H7 (cell line): Measurements from ENCODE around the gene ELOVL6. TPM values are rescaled to one million over a fixed set of nuclear protein-coding genes. Genes with fewer than 3 reads are reported as not detected.
"Not testable (repeated sequence)": the region's sequence is repeated elsewhere in the genome, so short reads cannot be mapped to it uniquely, and the experiment has no call there.

Experiments used
- DNase-seq: peaks from one replicate; pipeline ENCODE4 v3.0.0; 2012
- H3K27me3 ChIP-seq: 2 replicates; pipeline ENCODE4 v1.6.0; 2011; ENCODE audit warnings: mild to moderate bottlenecking, low read length; ENCODE audit not compliant: control insufficient read depth, insufficient read depth
- H3K36me3 ChIP-seq: replicated peaks from 2 replicates; pipeline ENCODE4 v1.5.1; 2011; ENCODE audit warnings: low read length; ENCODE audit not compliant: control insufficient read depth, insufficient read depth
- H3K4me3 ChIP-seq: 2 replicates; pipeline ENCODE4 v1.5.1; 2011; ENCODE audit warnings: low read depth, mild to moderate bottlenecking, control low read depth, low read length, moderate library complexity; ENCODE audit not compliant: insufficient read depth
- total RNA-seq: library from RNA; depleted of rRNA; stranded (reverse); fragments of >200 nt; shearing (Covaris generic); gene quantifications from 2 replicates; pipeline ENCODE4 v1.2.3, GENCODE V29; 2014

Gene ELOVL6
- total RNA-seq, 1 experiment from 2014 or later = 22.8 TPM

- not testable (repeated sequence) for H3K36me3 ChIP-seq, H3K4me3 ChIP-seq, DNase-seq, H3K27me3 ChIP-seq
Measured at GRCh38 chr4:110076828-110077227, 121.6 kb downstream of the ELOVL6 start.

GRCh38 chr4:110075891-110076290 is 122.5 kb downstream of the ELOVL6 start:
- H3K27me3 ChIP-seq = no peaks in the 10 kb centered on the region
- H3K4me3 ChIP-seq = no peak overlapping the region
- no peak for DNase-seq
- H3K36me3 ChIP-seq = no peaks in the 10 kb centered on the region

GRCh38 chr4:110075083-110075738 is 123.2 kb downstream of the ELOVL6 start:
- Histone ChIP-seq H3K27me3 (no peaks in the 10 kb centered on the region), H3K36me3 (no peaks in the 10 kb centered on the region), H3K4me3 (no peak overlapping the region)
- DNase-seq = no peak

- no peaks in the 10 kb centered on the region for H3K36me3 ChIP-seq
- H3K4me3 ChIP-seq = no peak overlapping the region
- no peaks in the 10 kb centered on the region for H3K27me3 ChIP-seq
- no peak for DNase-seq
Measured at GRCh38 chr4:110074570-110074969, 123.8 kb downstream of the ELOVL6 start.

- no peak for DNase-seq
- H3K4me3 ChIP-seq = no peak overlapping the region
Measured at GRCh38 chr4:110073053-110073845, 125.2 kb downstream of the ELOVL6 start.

GRCh38 chr4:110071466-110071865 is 126.9 kb downstream of the ELOVL6 start:
- Histone ChIP-seq H3K36me3 (no peaks in the 10 kb centered on the region), H3K4me3 (no peak overlapping the region)
- peak; percentile 29 for DNase-seq

More at GRCh38 chr4:110073053-110073845, 125.2 kb downstream of the ELOVL6 start:
- no peaks in the 10 kb centered on the region for H3K27me3 ChIP-seq
- no peaks in the 10 kb centered on the region for H3K36me3 ChIP-seq

GRCh38 chr4:110068248-110068647 is 130.2 kb downstream of the ELOVL6 start:
- no peak overlapping the region for H3K4me3 ChIP-seq
- H3K36me3 ChIP-seq = no peaks in the 10 kb centered on the region
- DNase-seq = no peak
- no peaks in the 10 kb centered on the region for H3K27me3 ChIP-seq

More at GRCh38 chr4:110071466-110071865, 126.9 kb downstream of the ELOVL6 start:
- no peaks in the 10 kb centered on the region for H3K27me3 ChIP-seq

- H3K4me3 ChIP-seq = no peak overlapping the region
- no peaks in the 10 kb centered on the region; the same call in 1 of the 2 replicates for H3K36me3 ChIP-seq
- DNase-seq = no peak
- H3K27me3 ChIP-seq = no peaks in the 10 kb centered on the region
Measured at GRCh38 chr4:110064934-110065333, 133.5 kb downstream of the ELOVL6 start.

- no peak for DNase-seq
- Histone ChIP-seq H3K4me3 (no peak overlapping the region), H3K36me3 (no peaks in the 10 kb centered on the region; the same call in 1 of the 2 replicates), H3K27me3 (no peaks in the 10 kb centered on the region)
Measured at GRCh38 chr4:110064295-110064694, 134.1 kb downstream of the ELOVL6 start.

- no peaks in the 10 kb centered on the region; the same call in 1 of the 2 replicates for H3K36me3 ChIP-seq
- no peak for DNase-seq
- H3K4me3 ChIP-seq = no peak overlapping the region
- H3K27me3 ChIP-seq = no peaks in the 10 kb centered on the region
Measured at GRCh38 chr4:110062166-110062565, 136.2 kb downstream of the ELOVL6 start.

GRCh38 chr4:110061076-110061475 is 137.3 kb downstream of the ELOVL6 start:
- H3K36me3 ChIP-seq = no peaks in the 10 kb centered on the region; the same call in 1 of the 2 replicates
- H3K4me3 ChIP-seq = no peak overlapping the region
- no peak for DNase-seq
- no peaks in the 10 kb centered on the region for H3K27me3 ChIP-seq

- DNase-seq = no peak
- Histone ChIP-seq H3K36me3 (no peaks in the 10 kb centered on the region; the same call in 1 of the 2 replicates), H3K27me3 (no peaks in the 10 kb centered on the region), H3K4me3 (no peak overlapping the region)
Measured at GRCh38 chr4:110059556-110060191, 138.7 kb downstream of the ELOVL6 start.

- no peak overlapping the region for H3K4me3 ChIP-seq
- no peak for DNase-seq
- no peaks in the 10 kb centered on the region; the same call in 1 of the 2 replicates for H3K36me3 ChIP-seq
- no peaks in the 10 kb centered on the region for H3K27me3 ChIP-seq
Measured at GRCh38 chr4:110058677-110059076, 139.7 kb downstream of the ELOVL6 start.

GRCh38 chr4:110055158-110055768 is 143.2 kb downstream of the ELOVL6 start:
- H3K4me3 ChIP-seq = no peak overlapping the region
- no peak for DNase-seq

More at GRCh38 chr4:110055158-110055768, 143.2 kb downstream of the ELOVL6 start:
- peaks cover 2% of the 10 kb centered on the region; the same call in 1 of the 2 replicates for H3K36me3 ChIP-seq
- H3K27me3 ChIP-seq = no peaks in the 10 kb centered on the region
